GM21447 (cell line): ENCODE data around the gene IRF2.

Experiments used
- ATAC-seq: cut with Tn5 transposase; IDR thresholded peaks from one replicate; pipeline ENCODE4 v1.9.1; 2021; ENCODE audit not compliant: unreplicated experiment

IRF2 gene

DNA sequence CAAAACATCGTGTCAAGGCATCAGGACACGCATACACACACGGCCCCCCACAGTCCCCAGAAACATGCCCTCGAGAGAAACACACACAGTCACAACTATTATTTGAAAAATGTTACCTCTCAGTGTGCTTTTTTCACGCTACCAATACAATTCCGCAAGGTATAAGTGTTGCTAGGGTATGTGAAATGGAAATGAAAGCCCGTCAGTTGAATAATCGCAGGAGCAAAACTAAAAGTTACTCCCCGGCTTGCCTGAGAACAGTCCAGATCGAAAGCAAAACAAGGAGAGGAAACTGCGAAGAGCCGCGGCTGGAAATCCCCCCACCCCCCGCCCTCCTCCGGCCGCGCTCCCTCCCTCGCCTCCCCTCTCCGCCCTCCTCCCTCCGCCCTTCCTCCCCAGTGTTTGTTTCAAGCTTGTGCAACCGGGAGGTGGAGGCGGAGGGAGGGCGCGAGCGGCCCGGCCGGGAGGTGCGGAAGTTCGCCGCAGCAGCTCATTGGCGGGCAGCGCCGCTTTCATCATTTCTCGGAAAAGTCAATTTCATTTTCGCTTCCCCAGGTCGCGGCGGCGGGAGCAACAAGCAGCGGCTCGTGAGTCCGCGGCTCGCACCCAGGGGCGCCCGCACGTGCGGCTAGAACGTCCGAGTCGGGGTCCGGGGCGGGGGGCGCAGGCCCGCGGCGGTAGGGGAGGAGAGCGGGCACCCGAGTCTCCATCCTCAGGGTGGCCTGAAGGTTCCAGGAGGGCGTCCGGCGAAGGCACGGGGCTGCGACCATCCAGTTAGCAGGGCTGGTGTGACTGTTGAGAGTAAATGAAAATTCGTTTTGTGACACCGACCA, at the start of gene IRF2:
Gene IRF2, minus strand, starts transcription at position 288 of the 833 bp plus-strand sequence. CDS start 45,486 bp downstream, outside the sequence.
- peak; percentile 53 for ATAC-seq

GRCh38 chr4:184515606-184516005, 41.3 kb upstream of the IRF2 start:
- no peak for ATAC-seq

DNA sequence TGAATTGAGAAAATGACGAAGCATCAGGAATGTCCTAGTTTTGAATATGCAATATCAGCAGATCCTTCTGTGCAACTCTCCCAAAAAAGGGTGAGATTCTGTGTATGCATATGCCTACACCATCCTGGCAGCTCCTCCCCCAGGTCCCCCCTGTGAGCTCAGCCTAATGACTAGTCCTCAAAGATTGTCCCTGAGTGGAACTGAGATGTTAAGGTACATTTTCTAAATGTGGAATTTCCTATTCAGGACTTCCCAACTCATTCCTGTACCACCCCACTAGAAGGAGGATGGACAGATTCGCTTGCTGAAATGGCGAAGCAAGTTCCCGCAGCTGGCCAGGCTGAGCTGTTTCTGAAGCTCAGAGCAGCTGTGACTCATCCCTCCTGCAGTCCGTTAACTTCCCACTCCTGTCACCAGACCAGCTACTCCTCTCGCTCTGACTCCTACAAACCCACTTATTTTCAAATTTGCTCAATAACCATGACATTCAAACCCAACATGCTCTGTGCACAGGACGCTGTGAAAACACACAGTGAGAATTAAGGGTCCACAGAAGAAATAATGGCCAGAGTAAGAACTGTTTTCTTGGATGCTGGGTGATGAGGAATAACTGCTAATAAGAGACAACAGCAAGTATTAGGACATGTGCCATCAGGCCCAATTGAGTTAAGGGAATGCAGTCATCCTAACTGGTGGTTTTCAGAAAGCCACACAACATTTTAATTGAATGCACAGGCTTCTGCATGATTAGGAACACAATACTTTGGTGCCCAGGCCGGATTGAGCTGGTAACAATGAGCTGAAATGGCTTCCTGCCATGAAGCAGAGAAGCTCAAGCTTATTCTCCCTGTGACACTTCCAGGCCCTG, 40.0 kb upstream of the IRF2 start:
- peak; percentile 94 for ATAC-seq

- peak; percentile 12 for ATAC-seq
Measured at GRCh38 chr4:184513802-184514120, 39.4 kb upstream of the IRF2 start.

DNA sequence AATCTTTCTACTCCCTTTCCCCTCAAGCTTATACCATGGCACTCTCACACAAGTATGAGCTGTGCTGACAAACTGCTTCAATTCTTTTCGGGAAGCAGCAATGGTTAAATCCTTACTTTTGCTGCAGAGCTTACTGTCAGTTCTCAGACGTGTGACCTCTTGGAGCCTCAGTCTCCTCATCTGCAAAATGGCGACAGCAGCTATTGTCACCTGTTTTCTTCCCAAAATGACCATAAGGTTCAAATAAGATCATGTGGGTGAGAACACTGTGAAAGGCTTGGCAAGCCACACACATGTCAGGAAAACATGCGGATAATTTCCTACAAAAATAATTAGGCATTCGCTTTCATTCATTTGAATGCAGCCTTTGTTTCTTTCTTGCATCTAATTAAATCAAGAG, 36.8 kb upstream of the IRF2 start:
- ATAC-seq = no peak

GRCh38 chr4:184510401-184510800, 36.1 kb upstream of the IRF2 start:
- no peak for ATAC-seq

- ATAC-seq = peak; percentile 94
Measured at GRCh38 chr4:184506527-184507121, 32.3 kb upstream of the IRF2 start.

DNA sequence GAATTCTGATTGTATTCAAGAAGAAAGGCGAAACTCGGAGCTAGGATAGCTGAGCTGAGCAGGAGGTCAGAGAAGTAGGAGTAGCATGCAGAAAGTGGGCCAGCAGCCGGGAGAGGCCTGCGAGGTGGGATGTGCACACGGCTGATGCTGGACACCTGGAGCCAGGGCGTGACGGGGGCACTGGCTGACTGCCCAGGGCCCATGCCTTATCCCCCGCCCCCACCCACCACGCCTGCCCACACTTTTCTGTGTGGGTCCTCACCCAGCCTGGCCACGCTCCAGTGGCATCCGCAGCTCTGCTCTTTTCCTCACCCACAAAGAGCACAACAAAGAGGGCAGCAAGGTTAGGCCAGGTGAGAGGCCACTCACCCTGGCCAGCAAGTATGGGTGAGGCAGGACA, 30.0 kb upstream of the IRF2 start:
- ATAC-seq = no peak

DNA sequence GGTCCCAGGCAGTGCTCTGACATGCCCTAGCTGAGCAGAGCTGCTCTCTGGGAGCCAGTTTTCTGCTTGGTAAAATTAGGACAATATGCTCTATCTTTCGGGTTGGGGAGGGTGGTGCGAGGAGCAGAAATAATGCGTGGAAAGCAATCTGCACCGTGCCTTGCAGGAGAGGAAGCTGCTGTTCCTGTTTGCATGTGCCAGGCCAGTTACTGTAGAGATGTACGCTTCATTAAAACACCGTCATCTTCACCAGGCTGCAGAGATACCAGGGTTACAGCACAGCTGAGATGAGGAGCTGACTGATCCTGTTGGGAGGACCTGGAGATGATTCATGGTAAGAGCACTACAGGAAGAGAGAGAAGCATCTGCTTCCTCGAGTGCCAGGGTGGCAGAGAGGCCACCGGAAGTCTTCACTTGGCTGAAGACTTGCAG, 29.5 kb upstream of the IRF2 start:
- no peak for ATAC-seq

- ATAC-seq = no peak
Measured at GRCh38 chr4:184500748-184501589, 26.6 kb upstream of the IRF2 start.

DNA sequence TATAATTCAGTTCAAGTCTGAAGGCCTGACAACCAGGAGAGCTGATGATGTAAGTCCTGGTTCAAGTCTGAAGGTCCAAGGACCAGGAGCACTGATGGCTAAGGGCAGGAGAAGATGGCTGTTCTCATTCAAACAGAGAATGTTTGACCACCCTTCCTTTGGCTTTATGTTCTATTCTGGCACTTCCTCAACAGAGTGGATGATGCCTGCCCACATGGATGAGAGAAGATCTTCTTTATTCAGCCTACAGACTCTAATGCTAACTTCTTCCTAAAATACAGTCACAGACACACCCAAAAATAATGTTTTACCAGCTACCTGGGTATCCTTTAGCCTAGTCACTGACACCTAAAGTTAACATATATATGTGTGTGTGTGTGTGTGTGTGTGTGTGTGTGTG, 25.6 kb upstream of the IRF2 start:
- ATAC-seq = no peak

- ATAC-seq = no peak
Measured at GRCh38 chr4:184498598-184498997, 24.2 kb upstream of the IRF2 start.

DNA sequence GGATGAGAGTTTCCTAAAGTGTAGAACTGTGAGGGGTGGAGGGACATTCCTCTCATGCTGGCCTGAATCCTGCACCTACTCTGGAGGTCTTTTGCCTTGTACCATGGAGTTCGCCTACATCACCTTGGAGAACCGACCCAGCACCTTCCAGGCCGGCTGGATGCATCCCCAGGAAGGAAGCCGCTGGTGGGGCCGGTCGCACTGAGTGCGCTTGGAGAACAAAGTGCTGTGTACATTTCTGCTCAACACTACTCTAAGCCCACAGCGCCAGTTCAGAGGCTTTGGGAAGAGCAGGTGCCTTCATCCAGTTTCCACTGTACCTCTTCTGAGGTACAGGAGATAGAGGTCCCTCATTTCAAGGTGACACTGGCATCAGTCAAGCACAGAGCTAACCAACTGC, 15.4 kb upstream of the IRF2 start:
- ATAC-seq = no peak

GRCh38 chr4:184487503-184487902, 13.2 kb upstream of the IRF2 start:
- ATAC-seq = no peak

- no peak for ATAC-seq
Measured at GRCh38 chr4:184485279-184485678, 10.9 kb upstream of the IRF2 start.

- no peak for ATAC-seq
Measured at GRCh38 chr4:184481544-184481943, 7.2 kb upstream of the IRF2 start.

DNA sequence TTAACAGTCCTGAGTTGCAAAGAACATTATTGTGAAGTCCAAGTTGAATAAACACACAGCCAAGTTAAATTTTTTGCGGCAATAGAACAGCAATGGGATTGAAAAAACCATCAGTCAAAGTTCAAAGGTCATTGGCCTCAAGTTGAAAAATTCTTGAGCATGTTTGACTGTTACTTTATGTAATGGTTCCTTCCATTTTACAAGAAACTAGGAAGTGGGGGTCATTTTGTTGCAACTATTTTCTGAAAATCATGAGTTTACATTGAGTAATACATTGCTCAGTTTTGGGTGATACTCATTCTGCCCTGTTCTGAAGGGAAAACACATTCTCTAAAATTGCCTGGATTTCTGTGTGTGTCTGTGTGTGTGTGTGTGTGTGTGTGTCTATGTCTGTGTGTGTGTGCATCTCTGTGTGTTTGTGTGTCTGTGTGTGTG, 5.2 kb upstream of the IRF2 start:
- ATAC-seq = no peak

GRCh38 chr4:184477201-184477999, 3.0 kb upstream of the IRF2 start:
- no peak for ATAC-seq

DNA sequence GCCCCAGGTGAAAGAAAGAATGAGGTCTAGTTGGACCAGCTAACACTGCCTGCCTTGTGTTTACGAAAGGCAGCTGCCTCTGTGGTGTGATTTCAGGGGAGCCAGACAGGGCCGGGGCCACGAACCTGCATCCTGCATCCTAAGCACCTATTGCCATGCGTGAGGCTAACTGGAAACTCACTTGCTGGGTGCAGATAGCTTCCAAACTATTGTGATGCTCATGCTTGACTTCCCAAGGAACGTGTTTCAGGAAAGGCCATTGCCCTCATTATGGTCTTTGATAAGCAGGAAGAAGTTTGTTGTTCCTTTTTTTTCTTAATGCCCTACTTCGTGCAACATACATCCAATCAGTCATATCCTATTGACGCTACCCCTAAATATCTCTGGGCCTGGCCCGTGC, 2.3 kb upstream of the IRF2 start:
- no peak for ATAC-seq

DNA sequence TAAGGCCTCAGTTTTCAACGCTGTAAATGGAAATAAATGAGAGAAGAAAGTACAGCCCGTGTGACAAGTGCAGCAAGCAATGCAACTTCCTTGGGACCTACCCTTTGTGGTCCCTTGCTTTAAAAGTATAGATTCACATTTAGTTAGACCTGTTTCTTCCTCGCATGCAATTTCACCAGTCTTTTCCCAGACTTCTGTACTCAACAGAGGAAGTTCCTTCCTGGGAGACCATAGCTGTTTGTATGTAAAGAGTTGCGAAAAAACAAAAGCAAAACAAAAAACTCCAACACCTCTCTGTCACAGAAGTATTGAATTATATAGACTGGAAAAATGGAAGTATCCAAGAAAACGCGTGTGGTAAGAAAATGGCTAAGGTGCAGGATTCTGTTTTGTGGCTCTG, 1.1 kb upstream of the IRF2 start:
- no peak for ATAC-seq
